Heart left ventricle (tissue), 13 donors: ENCODE measurements around the gene BMPER.

Source experiments
- POLR2A ChIP-seq, 2 donors: fragments of 450-650 bp; IDR thresholded peaks; one replicate each; pipeline ENCODE4 v1.6.1; 2017; ENCODE audit warnings: antibody characterized with exemption in 2 of 2, mild to moderate bottlenecking in 2 of 2, moderate library complexity in 2 of 2
- TF ChIP-seq, protein P1 (sequence below), 12 donors: fragments of 200-600 bp; sonication (generic) in 4 of 12; IDR thresholded peaks; one replicate each; pipeline versions ENCODE4 v1.5.0 to v1.8.0; 2018 to 2022; ENCODE audit warnings: antibody characterized with exemption in 12 of 12, mild to moderate bottlenecking in 5 of 12
- donor health status: ischemic (EF 13 %, LVEDD 7.1; RV severe dilation, severe dysfunction).
- donor health status: DM: no; HTN: yes; CAD: no.
- donor health status: DM: no; HTN: no; CAD: no.
- donor health status: ischemic (EF 25% LVEDD 6.9; RV normal size, moderate dysfunction).
- donor health status: ischemic (EF 25% LVEDD 5.7; RV mildly dilated, moderate dysfunction).
- donor health status: ischemic (EF 35%, LVEDD 5.7; RV mildly dilated, moderate dysfunction).
- donor health status: nonischemic (EF 11% LVEDD 7.7; RV severe dilation, severe dysfunction).
- donor health status: DM: yes; HTN: yes; CAD: no.
- donor health status: PGD.
- donor health status: ischemic (EF 29% LVEDD 5.4; RV normal size, mild dysfunction).
- donor health status: nonischemic (EF 23%, LVEDD 6.1; RV moderate dilation, normal function).

DNA sequence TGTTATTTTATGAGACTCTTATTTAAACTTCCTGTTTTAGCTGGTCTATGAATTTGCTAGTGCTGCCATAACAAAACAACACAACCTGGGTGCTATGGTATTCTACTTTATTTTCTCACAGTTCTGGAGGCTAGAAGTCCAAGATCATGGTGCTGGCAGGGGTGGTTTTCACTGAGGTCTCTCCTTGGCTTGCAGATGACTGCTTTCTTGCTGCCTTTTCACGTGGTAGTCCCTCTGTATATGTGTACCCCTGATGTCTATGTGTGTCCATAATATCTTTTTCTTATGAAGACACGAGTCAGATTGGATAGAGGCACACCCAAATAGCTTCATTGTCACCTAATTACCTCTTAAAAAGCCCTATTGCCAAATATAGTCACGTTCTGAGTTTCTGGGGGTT, 270.5 kb downstream of the BMPER start:
- TF ChIP-seq POLR2A (IDR thresholded peaks at IDR 0.05) = no peak
- TF ChIP-seq, protein P1, sequence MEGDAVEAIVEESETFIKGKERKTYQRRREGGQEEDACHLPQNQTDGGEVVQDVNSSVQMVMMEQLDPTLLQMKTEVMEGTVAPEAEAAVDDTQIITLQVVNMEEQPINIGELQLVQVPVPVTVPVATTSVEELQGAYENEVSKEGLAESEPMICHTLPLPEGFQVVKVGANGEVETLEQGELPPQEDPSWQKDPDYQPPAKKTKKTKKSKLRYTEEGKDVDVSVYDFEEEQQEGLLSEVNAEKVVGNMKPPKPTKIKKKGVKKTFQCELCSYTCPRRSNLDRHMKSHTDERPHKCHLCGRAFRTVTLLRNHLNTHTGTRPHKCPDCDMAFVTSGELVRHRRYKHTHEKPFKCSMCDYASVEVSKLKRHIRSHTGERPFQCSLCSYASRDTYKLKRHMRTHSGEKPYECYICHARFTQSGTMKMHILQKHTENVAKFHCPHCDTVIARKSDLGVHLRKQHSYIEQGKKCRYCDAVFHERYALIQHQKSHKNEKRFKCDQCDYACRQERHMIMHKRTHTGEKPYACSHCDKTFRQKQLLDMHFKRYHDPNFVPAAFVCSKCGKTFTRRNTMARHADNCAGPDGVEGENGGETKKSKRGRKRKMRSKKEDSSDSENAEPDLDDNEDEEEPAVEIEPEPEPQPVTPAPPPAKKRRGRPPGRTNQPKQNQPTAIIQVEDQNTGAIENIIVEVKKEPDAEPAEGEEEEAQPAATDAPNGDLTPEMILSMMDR (IDR thresholded peaks at IDR 0.05) = no peak
